ENCODE measurements around the gene FBXO42. TPM values are rescaled to one million over a fixed set of nuclear protein-coding genes. Genes with fewer than 3 reads are reported as not detected.

The FBXO42 gene
- total and polyA plus RNA-seq, 9 of the 15 experiments (the other 6 are each of a cell fraction or from before 2014, with no cell fraction given) = 7.2 to 24.8 (median 17.4) TPM

GRCh38 chr1:16289959-16290358 is 62.3 kb downstream of the FBXO42 start (continued):
- peak in 1 of 3 experiments; percentile 29; a peak in 2 of 6 replicates for TF ChIP-seq CTCF (IDR thresholded peaks at IDR 0.05 in 2 of 3, conservative IDR thresholded peaks at IDR 0.05 in 1 of 3; ENCODE audit: insufficient read depth in 2 of 3, low read depth in 1 of 3, low read length in 3 of 3)
- TF ChIP-seq ETS2 (tag; IDR thresholded peaks at IDR 0.05; ENCODE audit: borderline replicate concordance, poor library complexity, severe bottlenecking) = no peak
- no peak for TF ChIP-seq TARDBP (IDR thresholded peaks at IDR 0.05)
- TF ChIP-seq XRCC3 (IDR thresholded peaks at IDR 0.05) = no peak
- TF ChIP-seq SIN3B (IDR thresholded peaks at IDR 0.05; ENCODE audit: low read depth) = no peak

- Histone ChIP-seq H3K4me3 (no peak overlapping the region), H3K9me1 (ENCODE audit: control insufficient read depth, insufficient read depth, low read length) (no peaks in the 10 kb centered on the region), H3K4me1 (replicated peaks in 1 of 2; ENCODE audit: control insufficient read depth in 2 of 2, insufficient read depth in 2 of 2, low read length in 2 of 2) (no peaks in the 10 kb centered on the region), H3K27me3 (ENCODE audit: control insufficient read depth in 2 of 2, insufficient read depth in 2 of 2, low read length in 2 of 2) (no peaks in the 10 kb centered on the region), H2AFZ (ENCODE audit: low read depth, low read length) (no peak overlapping the region), H3K36me3 (ENCODE audit: control insufficient read depth, insufficient read depth, low read length) (peaks cover 41% of the 10 kb centered on the region), H3K4me2 (ENCODE audit: insufficient read depth, low read length) (no peak overlapping the region), H4K20me1 (replicated peaks; ENCODE audit: control insufficient read depth, insufficient read depth, low read length) (no peaks in the 10 kb centered on the region), H3K27ac (ENCODE audit: extremely low read depth, low read depth, low read length) (no peak overlapping the region), H3K79me2 (ENCODE audit: control insufficient read depth, insufficient read depth, low read length) (0 out of 3 replicates have a peak, but pooled peaks cover 2% of the 10 kb centered on the region), H3K9ac (ENCODE audit: insufficient read depth in 1 of 2, low read depth in 2 of 2, low read length in 2 of 2) (no peak overlapping the region), H3K9me3 (replicated peaks; ENCODE audit: control insufficient read depth, insufficient read depth, low read depth, low read length) (no peaks in the 10 kb centered on the region)
- ChIA-PET POLR2A (no interaction called here), CTCF (ENCODE audit: low intra/inter-chr PET ratio) (no interaction called here)
- in situ Hi-C loops (cut with MboI) = no loop called here
- intact Hi-C loops (cut with micrococcal nuclease) = no loop called here
- no peak for DNase-seq (ENCODE audit: extremely low read depth in 1 of 4, low spot score in 3 of 4)
- FAIRE-seq = no peak
- ATAC-seq = no peak
- WGBS (ENCODE audit: insufficient coverage, low coverage, missing lambda C conversion rate) = 92% methylated on average over 4 of the region's 4 CpGs
- TF ChIP-seq E2F4 (CRISPR knock-in tag; IDR thresholded peaks at IDR 0.05; ENCODE audit: low read depth) (no peak), NFE2 (IDR thresholded peaks at IDR 0.05; ENCODE audit: low read depth) (no peak)
- no TSS peak for BruUV-seq (replicated peaks)
Measured at GRCh38 chr1:16286122-16286521, 66.2 kb downstream of the FBXO42 start.

Data from K562 (cell line).